Endodermal cell (in vitro differentiated cells): ENCODE data around the gene SMAP2. TPM values are rescaled to one million over a fixed set of nuclear protein-coding genes. Genes with fewer than 3 reads are reported as not detected.

Experiments used
- DNase-seq: peaks from one replicate; pipeline ENCODE4 v3.0.0-alpha.2; 2017
- H3K27ac ChIP-seq: 2 replicates; pipeline ENCODE4 v1.5.1; 2013; ENCODE audit warnings: mild to moderate bottlenecking, low read depth, low read length, moderate library complexity
- H3K27me3 ChIP-seq: 2 replicates; pipeline ENCODE4 v1.6.1; 2013; ENCODE audit warnings: mild to moderate bottlenecking, low read length, moderate library complexity; ENCODE audit not compliant: insufficient read depth, control insufficient read depth, poor library complexity, severe bottlenecking
- H3K36me3 ChIP-seq: 2 replicates; pipeline ENCODE4 v1.7.0; 2013; ENCODE audit warnings: mild to moderate bottlenecking, low read length, moderate library complexity; ENCODE audit not compliant: control insufficient read depth, insufficient read depth
- H3K4me1 ChIP-seq: one replicate; pipeline ENCODE4 v1.7.0; 2013; ENCODE audit warnings: low read length; ENCODE audit not compliant: control insufficient read depth, insufficient read depth
- H3K4me3 ChIP-seq: 2 replicates; pipeline ENCODE4 v1.5.1; 2013; ENCODE audit warnings: mild to moderate bottlenecking, low read length, moderate library complexity
- H3K9ac ChIP-seq: 2 replicates; pipeline ENCODE4 v1.6.1; 2013; ENCODE audit warnings: mild to moderate bottlenecking, low read length, moderate library complexity; ENCODE audit not compliant: poor library complexity, severe bottlenecking; ENCODE audit errors: extremely low read depth
- H3K9me3 ChIP-seq: 2 replicates; pipeline ENCODE4 v1.6.1; 2013; ENCODE audit warnings: mild to moderate bottlenecking, low read length, moderate library complexity; ENCODE audit not compliant: control insufficient read depth
- H3K27ac Mint-ChIP-seq: 2 replicates; pipeline ENCODE4 v1.8.0; 2020; ENCODE audit warnings: mixed read lengths
- H3K27me3 Mint-ChIP-seq: 2 replicates; pipeline ENCODE4 v1.8.0; 2021; ENCODE audit warnings: mild to moderate bottlenecking, mixed read lengths; ENCODE audit not compliant: insufficient read depth
- H3K36me3 Mint-ChIP-seq: 2 replicates; pipeline ENCODE4 v1.8.0; 2020; ENCODE audit warnings: low read depth, mixed read lengths
- H3K4me1 Mint-ChIP-seq: 2 replicates; pipeline ENCODE4 v1.8.0; 2020; ENCODE audit warnings: mixed read lengths
- H3K4me3 Mint-ChIP-seq: 2 replicates; pipeline ENCODE4 v1.8.0; 2020; ENCODE audit warnings: mild to moderate bottlenecking, moderate library complexity, mixed read lengths
- H3K9me3 Mint-ChIP-seq: 2 replicates; pipeline ENCODE4 v1.8.0; 2020; ENCODE audit warnings: mild to moderate bottlenecking, mixed read lengths
- WGBS, 2 experiments: methylation state at CpG; one replicate each; pipeline versions ENCODE4 v1.1.5 to v1.1.7; 2013; ENCODE audit warnings: missing lambda C conversion rate in 2 of 2, mixed read lengths in 1 of 2; ENCODE audit not compliant: insufficient coverage in 1 of 2, insufficient read length in 1 of 2; 5-methylcytosine and 5-hydroxymethylcytosine counted together
- total RNA-seq, 2 donors: library from RNA; stranded (reverse); fragmentation: NEBNext Ultra II Directional in 1 of 2; extraction: Animal tissue kit (Norgen Biotek cat#: 25700) in 1 of 2; gene quantifications; 2 replicates in 1 of 2; 3 replicates in 1 of 2; pipeline ENCODE4 v1.2.1, GENCODE V29; 2021
- TF ChIP-seq, protein P1 (sequence below): fragments of 200-600 bp; sonication (generic); conservative IDR thresholded peaks from 2 replicates; pipeline ENCODE4 v1.5.0; 2021; ENCODE audit warnings: antibody characterized with exemption, mild to moderate bottlenecking

SMAP2 gene
- total RNA-seq, 2 donors from 2014 or later: 21.9 to 22.3 TPM

DNA sequence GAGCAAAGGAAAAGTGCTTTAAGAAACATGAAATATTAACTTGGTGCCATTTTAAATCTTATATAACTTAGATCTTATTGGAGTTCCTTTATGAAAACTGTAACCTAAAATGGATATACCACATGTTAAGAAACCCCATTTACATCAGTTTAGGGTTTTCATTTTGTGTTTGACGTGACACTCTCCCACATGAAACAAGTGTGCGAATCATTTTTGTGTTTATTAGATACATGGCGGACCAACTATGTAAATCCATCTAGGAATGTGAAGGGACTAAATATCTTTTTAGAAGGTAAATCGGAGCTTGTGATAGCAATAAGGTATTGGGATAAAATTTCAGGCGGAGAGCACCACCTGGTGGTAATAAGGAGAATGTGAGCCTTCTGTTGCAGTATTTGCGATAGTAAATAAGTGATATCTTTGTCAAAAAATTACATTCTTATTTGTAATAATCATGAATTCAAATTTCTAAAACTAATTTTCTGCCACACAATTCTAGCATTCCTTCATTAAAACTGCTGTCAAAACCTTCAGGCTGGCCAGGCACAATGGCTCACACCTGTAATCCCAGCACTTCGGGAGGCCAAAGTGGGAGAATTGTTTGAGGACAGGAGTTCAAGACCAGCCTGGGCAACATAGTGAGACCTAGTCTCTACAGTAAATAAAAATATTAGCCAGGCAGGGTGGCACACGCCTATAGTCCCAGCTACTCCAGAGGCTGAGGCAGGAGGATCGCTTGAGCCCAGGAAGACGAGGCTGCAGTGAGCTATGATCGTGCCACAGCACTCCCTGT lies 31.3 kb downstream of the SMAP2 start:
- H3K27me3 Mint-ChIP-seq: no peaks in the 10 kb centered on the region
- no peaks in the 10 kb centered on the region for H3K27me3 ChIP-seq
- no peak overlapping the region for H3K27ac Mint-ChIP-seq
- peaks cover 19% of the 10 kb centered on the region for H3K4me1 Mint-ChIP-seq
- peaks cover 8% of the 10 kb centered on the region for H3K4me1 ChIP-seq
- H3K4me3 ChIP-seq: no peak overlapping the region
- no peaks in the 10 kb centered on the region for H3K9me3 ChIP-seq
- peaks cover 20% of the 10 kb centered on the region for H3K36me3 ChIP-seq
- H3K27ac ChIP-seq: no peak overlapping the region
- H3K4me3 Mint-ChIP-seq: no peak overlapping the region
- 53 to 65% methylated on average over 9 to 11 of the region's 11 CpGs for WGBS, 2 experiments
- no peaks in the 10 kb centered on the region for H3K9me3 Mint-ChIP-seq
- peaks cover 13% of the 10 kb centered on the region for H3K36me3 Mint-ChIP-seq
- no peak for DNase-seq
- TF ChIP-seq, protein P1, sequence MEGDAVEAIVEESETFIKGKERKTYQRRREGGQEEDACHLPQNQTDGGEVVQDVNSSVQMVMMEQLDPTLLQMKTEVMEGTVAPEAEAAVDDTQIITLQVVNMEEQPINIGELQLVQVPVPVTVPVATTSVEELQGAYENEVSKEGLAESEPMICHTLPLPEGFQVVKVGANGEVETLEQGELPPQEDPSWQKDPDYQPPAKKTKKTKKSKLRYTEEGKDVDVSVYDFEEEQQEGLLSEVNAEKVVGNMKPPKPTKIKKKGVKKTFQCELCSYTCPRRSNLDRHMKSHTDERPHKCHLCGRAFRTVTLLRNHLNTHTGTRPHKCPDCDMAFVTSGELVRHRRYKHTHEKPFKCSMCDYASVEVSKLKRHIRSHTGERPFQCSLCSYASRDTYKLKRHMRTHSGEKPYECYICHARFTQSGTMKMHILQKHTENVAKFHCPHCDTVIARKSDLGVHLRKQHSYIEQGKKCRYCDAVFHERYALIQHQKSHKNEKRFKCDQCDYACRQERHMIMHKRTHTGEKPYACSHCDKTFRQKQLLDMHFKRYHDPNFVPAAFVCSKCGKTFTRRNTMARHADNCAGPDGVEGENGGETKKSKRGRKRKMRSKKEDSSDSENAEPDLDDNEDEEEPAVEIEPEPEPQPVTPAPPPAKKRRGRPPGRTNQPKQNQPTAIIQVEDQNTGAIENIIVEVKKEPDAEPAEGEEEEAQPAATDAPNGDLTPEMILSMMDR: peak; percentile 98
- no peak overlapping the region for H3K9ac ChIP-seq

DNA sequence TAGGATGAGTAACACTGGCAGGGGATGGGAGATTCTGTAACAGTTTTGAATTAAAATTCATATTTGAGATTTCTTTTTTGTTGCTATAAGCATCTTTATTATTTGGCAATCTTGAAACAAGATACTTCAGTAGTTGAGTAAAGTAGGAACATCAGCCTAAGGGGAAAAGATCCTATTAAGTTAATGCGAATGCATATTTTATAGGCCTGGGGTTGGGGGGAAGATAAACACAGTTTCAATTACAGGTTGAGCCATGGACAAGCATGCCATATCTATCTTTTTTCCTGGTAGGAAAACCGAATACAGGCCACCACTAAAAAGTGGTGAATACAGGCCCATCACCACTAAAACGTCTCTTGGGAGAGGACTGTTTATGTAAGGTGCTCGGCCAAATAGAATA lies 32.3 kb downstream of the SMAP2 start:
- H3K27me3 Mint-ChIP-seq: no peaks in the 10 kb centered on the region
- DNase-seq: no peak
- H3K36me3 Mint-ChIP-seq: peaks cover 17% of the 10 kb centered on the region
- Histone ChIP-seq H3K9me3 (no peaks in the 10 kb centered on the region), H3K27ac (no peak overlapping the region), H3K4me3 (no peak overlapping the region), H3K9ac (no peak overlapping the region), H3K4me1 (peaks cover 8% of the 10 kb centered on the region), H3K27me3 (no peaks in the 10 kb centered on the region), H3K36me3 (peaks cover 29% of the 10 kb centered on the region)
- peaks cover 14% of the 10 kb centered on the region for H3K4me1 Mint-ChIP-seq
- TF ChIP-seq, protein P1: no peak
- H3K4me3 Mint-ChIP-seq: no peak overlapping the region
- 95 to 96% methylated on average over 4 of the region's 4 CpGs for WGBS, 2 experiments
- no peaks in the 10 kb centered on the region for H3K9me3 Mint-ChIP-seq
- H3K27ac Mint-ChIP-seq: no peak overlapping the region

DNA sequence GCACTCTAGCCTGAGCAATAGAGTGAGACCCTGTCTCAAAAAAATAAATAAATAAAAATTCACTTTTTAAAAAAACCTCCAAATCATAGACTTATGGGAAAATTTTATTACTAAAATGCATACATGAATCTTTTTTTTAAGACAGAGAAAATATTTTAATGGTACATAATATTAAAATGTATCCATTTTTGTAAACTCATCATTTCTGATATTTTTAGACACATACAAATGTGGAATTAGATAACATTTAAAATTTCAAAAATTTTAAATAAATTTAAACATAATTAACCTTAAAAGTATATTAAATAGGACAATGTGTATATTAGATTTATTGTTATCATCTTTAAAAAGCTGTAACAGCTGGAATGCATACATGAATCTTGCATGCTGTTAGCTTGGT lies 33.9 kb downstream of the SMAP2 start:
- DNase-seq: no peak
- Histone ChIP-seq H3K27me3 (no peaks in the 10 kb centered on the region), H3K27ac (no peak overlapping the region), H3K4me3 (no peak overlapping the region), H3K4me1 (peaks cover 8% of the 10 kb centered on the region), H3K36me3 (peaks cover 36% of the 10 kb centered on the region), H3K9me3 (no peaks in the 10 kb centered on the region), H3K9ac (no peak overlapping the region)
- H3K27me3 Mint-ChIP-seq: no peaks in the 10 kb centered on the region
- H3K27ac Mint-ChIP-seq: no peak overlapping the region
- peaks cover 10% of the 10 kb centered on the region for H3K4me1 Mint-ChIP-seq
- no peak overlapping the region for H3K4me3 Mint-ChIP-seq
- H3K9me3 Mint-ChIP-seq: no peaks in the 10 kb centered on the region
- TF ChIP-seq, protein P1: no peak
- H3K36me3 Mint-ChIP-seq: peaks cover 17% of the 10 kb centered on the region
